Stomach (tissue), 4 donors: ENCODE measurements around the gene TCEANC2.

Source experiments
- CTCF ChIP-seq, 7 experiments: fragments of 450-650 bp in 4 of 7; fragments of 200-600 bp in 3 of 7; sonication (generic) in 3 of 7; IDR thresholded peaks; one replicate each; pipeline ENCODE4 v1.5.1; 2016 to 2019; ENCODE audit warnings: antibody characterized with exemption in 7 of 7, control low read depth in 2 of 7, mild to moderate bottlenecking in 1 of 7
- EP300 ChIP-seq: sonication (generic); formaldehyde crosslinking; IDR thresholded peaks from one replicate; pipeline ENCODE4 v1.6.1; 2017; ENCODE audit warnings: antibody characterized with exemption
- POLR2A ChIP-seq, 4 donors: fragments of 450-650 bp; IDR thresholded peaks; one replicate each; pipeline ENCODE4 v1.6.1; 2016; ENCODE audit warnings: antibody characterized with exemption in 4 of 4, control low read depth in 2 of 4, mild to moderate bottlenecking in 1 of 4, moderate library complexity in 1 of 4
- POLR2AphosphoS5 ChIP-seq, 3 donors: sonication (generic); formaldehyde crosslinking; IDR thresholded peaks; one replicate each; pipeline ENCODE4 v1.6.1; 2016; ENCODE audit warnings: antibody characterized with exemption in 3 of 3

GRCh38 chr1:54136269-54136896 lies 83.0 kb downstream of the TCEANC2 start:
- TF ChIP-seq CTCF (IDR thresholded peaks at IDR 0.05) (no peak), POLR2AphosphoS5 (IDR thresholded peaks at IDR 0.05) (no peak), POLR2A (IDR thresholded peaks at IDR 0.05) (no peak), EP300 (no peak)
